Measurements from ENCODE around the gene NRG3. TPM values are rescaled to one million over a fixed set of nuclear protein-coding genes. Genes with fewer than 3 reads are reported as not detected.
A peak's percentile ranks its signal among the peaks of the same experiment; 100 is the strongest.
"Not testable (repeated sequence)": the region's sequence is repeated elsewhere in the genome, so short reads cannot be mapped to it uniquely, and the experiment has no call there.

NRG3 gene
- total RNA-seq, 1 experiment from 2014 or later: not detected

- Histone ChIP-seq H3K4me3 (no peak overlapping the region), H3K9me3 (no peaks in the 10 kb centered on the region), H3K36me3 (no peaks in the 10 kb centered on the region), H3K27me3 (no peaks in the 10 kb centered on the region)
- no peak for DNase-seq
Measured at GRCh38 chr10:82953909-82954308, 1078.9 kb downstream of the NRG3 start.

GRCh38 chr10:82960421-82961060 is 1085.5 kb downstream of the NRG3 start:
- not testable (repeated sequence) for DNase-seq, H3K27me3 ChIP-seq, H3K9me3 ChIP-seq

GRCh38 chr10:82961864-82962263 is 1086.9 kb downstream of the NRG3 start:
- DNase-seq: no peak
- H3K4me3 ChIP-seq: no peak overlapping the region

More at GRCh38 chr10:82960421-82961060, 1085.5 kb downstream of the NRG3 start:
- H3K4me3 ChIP-seq, H3K36me3 ChIP-seq: not testable (repeated sequence)

GRCh38 chr10:82966130-82966529 is 1091.1 kb downstream of the NRG3 start:
- Histone ChIP-seq H3K4me3 (no peak overlapping the region), H3K36me3 (no peaks in the 10 kb centered on the region), H3K9me3 (no peaks in the 10 kb centered on the region), H3K27me3 (no peaks in the 10 kb centered on the region)
- DNase-seq: no peak

More at GRCh38 chr10:82961864-82962263, 1086.9 kb downstream of the NRG3 start:
- H3K9me3 ChIP-seq: no peaks in the 10 kb centered on the region
- H3K27me3 ChIP-seq: no peaks in the 10 kb centered on the region
- no peaks in the 10 kb centered on the region for H3K36me3 ChIP-seq

GRCh38 chr10:82968533-82968932 is 1093.5 kb downstream of the NRG3 start:
- Histone ChIP-seq H3K4me3 (no peak overlapping the region), H3K36me3 (no peaks in the 10 kb centered on the region), H3K27me3 (no peaks in the 10 kb centered on the region), H3K9me3 (no peaks in the 10 kb centered on the region)
- DNase-seq: no peak

- Histone ChIP-seq H3K4me3 (no peak overlapping the region), H3K9me3 (no peaks in the 10 kb centered on the region), H3K36me3 (no peaks in the 10 kb centered on the region), H3K27me3 (no peaks in the 10 kb centered on the region)
- DNase-seq: no peak
Measured at GRCh38 chr10:82969405-82969804, 1094.4 kb downstream of the NRG3 start.

GRCh38 chr10:82980321-82980720 is 1105.3 kb downstream of the NRG3 start:
- H3K4me3 ChIP-seq: no peak overlapping the region
- no peaks in the 10 kb centered on the region for H3K36me3 ChIP-seq
- no peaks in the 10 kb centered on the region for H3K9me3 ChIP-seq
- no peaks in the 10 kb centered on the region for H3K27me3 ChIP-seq
- DNase-seq: no peak

GRCh38 chr10:82981137-82981723 is 1106.2 kb downstream of the NRG3 start:
- H3K27me3 ChIP-seq: no peaks in the 10 kb centered on the region
- peak; percentile 40 for DNase-seq
- no peak overlapping the region for H3K4me3 ChIP-seq
- no peaks in the 10 kb centered on the region for H3K9me3 ChIP-seq
- H3K36me3 ChIP-seq: no peaks in the 10 kb centered on the region

- Histone ChIP-seq H3K9me3 (no peaks in the 10 kb centered on the region), H3K4me3 (no peak overlapping the region), H3K36me3 (no peaks in the 10 kb centered on the region), H3K27me3 (no peaks in the 10 kb centered on the region)
- DNase-seq: peak; percentile 22
Measured at GRCh38 chr10:82982110-82982608, 1107.2 kb downstream of the NRG3 start.

- no peaks in the 10 kb centered on the region for H3K9me3 ChIP-seq
- no peak for DNase-seq
- no peak overlapping the region for H3K4me3 ChIP-seq
- H3K27me3 ChIP-seq: no peaks in the 10 kb centered on the region
- H3K36me3 ChIP-seq: no peaks in the 10 kb centered on the region
Measured at GRCh38 chr10:82986216-82986615, 1111.2 kb downstream of the NRG3 start.

GRCh38 chr10:83006479-83006878 is 1131.5 kb downstream of the NRG3 start:
- H3K27me3 ChIP-seq, DNase-seq, H3K4me3 ChIP-seq, H3K36me3 ChIP-seq, H3K9me3 ChIP-seq: not testable (repeated sequence)

- Histone ChIP-seq H3K9me3 (no peaks in the 10 kb centered on the region), H3K36me3 (no peaks in the 10 kb centered on the region), H3K27me3 (no peaks in the 10 kb centered on the region), H3K4me3 (no peak overlapping the region)
- no peak for DNase-seq
Measured at GRCh38 chr10:83007510-83007909, 1132.5 kb downstream of the NRG3 start.

GRCh38 chr10:83012866-83013265 is 1137.9 kb downstream of the NRG3 start:
- no peaks in the 10 kb centered on the region for H3K9me3 ChIP-seq
- H3K4me3 ChIP-seq: no peak overlapping the region
- H3K27me3 ChIP-seq: no peaks in the 10 kb centered on the region
- no peaks in the 10 kb centered on the region for H3K36me3 ChIP-seq
- DNase-seq: peak; percentile 4

- no peaks in the 10 kb centered on the region for H3K9me3 ChIP-seq
- no peaks in the 10 kb centered on the region for H3K36me3 ChIP-seq
- H3K27me3 ChIP-seq: no peaks in the 10 kb centered on the region
- no peak overlapping the region for H3K4me3 ChIP-seq
- no peak for DNase-seq
Measured at GRCh38 chr10:83017076-83017867, 1142.3 kb downstream of the NRG3 start.

- H3K36me3 ChIP-seq: no peaks in the 10 kb centered on the region
- DNase-seq: no peak
- H3K4me3 ChIP-seq: no peak overlapping the region
- no peaks in the 10 kb centered on the region for H3K9me3 ChIP-seq
- H3K27me3 ChIP-seq: no peaks in the 10 kb centered on the region
Measured at GRCh38 chr10:83023662-83024061, 1148.7 kb downstream of the NRG3 start.

Data from MG63 (cell line).